ENCODE results near the gene PPP3CB.
A peak's percentile ranks its signal among the peaks of the same experiment; 100 is the strongest.

PPP3CB gene

DNA sequence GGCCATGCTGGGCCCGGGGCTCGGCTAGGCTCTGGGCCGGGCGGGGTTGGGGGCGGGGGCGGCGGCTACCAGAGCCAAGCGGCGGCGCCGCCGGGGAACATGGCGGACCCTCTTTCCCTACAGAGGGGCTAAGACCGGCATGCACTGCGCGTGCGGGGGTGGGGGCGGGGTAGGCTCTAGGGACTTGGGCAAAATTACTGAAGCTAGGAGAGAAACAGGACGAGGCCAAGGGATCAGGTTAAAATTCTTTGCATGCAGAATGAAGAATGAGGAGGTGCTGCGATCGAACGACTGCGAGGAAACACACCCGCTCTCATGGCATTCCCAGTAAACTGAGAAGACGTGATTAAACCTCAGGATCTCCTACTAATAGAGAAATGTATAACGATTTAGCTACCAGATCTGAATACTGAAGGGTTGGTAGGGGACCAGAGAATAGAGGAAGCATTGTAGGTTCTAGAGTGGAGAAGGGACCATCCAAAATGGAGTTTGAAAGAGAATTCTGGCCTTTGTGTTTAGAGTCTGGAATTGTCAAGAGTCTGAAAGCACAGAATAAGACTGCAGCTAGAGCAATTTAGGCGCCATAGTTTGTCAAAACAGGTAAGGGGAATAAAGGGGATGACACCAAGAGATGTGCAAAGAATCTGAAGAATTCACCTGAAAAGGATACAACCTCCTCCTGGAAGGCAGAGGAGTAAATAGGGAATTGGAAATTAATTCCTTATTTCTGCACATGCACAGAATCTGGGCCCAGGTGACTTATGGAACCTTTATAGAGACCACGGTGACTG, at the start of gene PPP3CB:
Gene PPP3CB (minus strand): TSS at position 141 of the 791 bp plus-strand sequence. CDS start 135 bp downstream, at position 6.
- peak; percentile 95 for DNase-seq (ENCODE audit: low spot score)

DNA sequence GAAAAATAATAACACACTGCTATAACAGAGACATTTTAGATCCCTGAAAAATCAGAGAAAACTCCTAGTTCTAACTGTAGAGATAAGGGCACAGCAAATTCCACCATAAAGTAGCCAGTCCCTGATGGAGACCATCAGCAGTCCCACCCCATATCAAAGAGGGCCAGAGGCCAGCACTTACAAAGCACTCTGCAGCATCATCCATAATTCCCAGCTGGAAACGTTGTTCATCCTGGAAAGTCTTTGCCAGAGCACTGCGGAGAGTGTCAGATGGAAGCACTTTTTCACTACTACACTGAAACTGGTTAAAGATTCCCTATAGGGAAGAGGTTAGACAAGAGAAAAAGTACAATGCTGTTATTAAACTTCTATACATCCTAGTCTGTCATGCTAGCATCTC, 49.5 kb upstream of the PPP3CB start:
- DNase-seq (ENCODE audit: low spot score) = no peak

DNA sequence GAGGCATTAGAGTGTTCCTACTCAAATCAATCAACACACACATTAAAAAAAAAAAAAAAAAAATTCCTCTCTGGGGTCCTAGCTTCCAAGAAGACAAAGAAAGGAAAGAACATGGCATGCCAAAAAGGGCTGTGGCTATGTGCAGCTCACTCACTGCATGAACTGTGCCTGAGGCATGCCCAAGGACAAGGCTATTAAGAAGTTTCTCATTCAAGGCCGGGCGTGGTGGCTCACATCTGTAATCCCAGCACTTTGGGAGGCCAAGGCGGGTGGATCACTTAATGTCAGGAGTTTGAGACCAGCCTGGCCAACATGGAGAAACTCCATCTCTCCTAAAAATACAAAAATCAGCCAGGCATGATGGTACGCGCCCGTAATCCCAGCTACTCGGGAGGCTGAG, 41.9 kb upstream of the PPP3CB start:
- no peak for DNase-seq (ENCODE audit: low spot score)

DNA sequence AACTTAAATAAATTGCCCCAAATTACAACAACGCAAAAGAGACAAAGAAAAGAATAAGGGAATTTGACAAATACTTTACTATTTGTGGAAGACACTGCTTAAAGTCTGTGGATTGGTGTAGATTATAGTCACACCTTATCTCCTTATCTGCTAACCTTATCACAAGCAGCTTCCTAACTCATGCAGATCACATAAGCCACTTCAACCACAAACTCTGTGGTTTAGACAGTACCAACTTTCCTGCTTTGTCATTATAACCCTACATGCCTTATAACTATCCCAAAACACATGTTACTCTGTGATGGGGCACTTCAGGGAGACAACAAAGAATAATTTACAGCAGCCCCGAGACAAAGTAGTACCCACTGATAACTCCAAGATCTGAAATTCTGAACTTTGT, 41.5 kb upstream of the PPP3CB start:
- no peak for DNase-seq (ENCODE audit: low spot score)

DNA sequence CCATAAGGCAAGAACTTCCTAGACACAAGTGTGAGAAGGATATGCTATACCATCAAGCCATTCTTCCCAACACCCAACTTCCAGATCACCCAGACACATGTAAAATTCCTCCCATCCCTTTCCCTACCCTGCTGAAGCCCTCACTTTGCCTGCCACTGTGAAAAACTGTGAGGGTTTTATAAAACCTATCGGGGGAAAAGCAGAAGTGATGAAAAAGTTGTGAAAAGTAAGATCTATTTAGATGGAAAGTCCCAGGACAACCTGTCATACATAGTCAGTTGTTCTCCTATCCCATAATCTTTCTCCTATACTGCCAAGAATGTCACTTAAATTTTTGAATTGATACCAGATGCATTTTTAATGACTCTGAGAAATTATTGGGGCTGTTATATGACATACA, 39.0 kb upstream of the PPP3CB start:
- no peak for DNase-seq (ENCODE audit: low spot score)

DNA sequence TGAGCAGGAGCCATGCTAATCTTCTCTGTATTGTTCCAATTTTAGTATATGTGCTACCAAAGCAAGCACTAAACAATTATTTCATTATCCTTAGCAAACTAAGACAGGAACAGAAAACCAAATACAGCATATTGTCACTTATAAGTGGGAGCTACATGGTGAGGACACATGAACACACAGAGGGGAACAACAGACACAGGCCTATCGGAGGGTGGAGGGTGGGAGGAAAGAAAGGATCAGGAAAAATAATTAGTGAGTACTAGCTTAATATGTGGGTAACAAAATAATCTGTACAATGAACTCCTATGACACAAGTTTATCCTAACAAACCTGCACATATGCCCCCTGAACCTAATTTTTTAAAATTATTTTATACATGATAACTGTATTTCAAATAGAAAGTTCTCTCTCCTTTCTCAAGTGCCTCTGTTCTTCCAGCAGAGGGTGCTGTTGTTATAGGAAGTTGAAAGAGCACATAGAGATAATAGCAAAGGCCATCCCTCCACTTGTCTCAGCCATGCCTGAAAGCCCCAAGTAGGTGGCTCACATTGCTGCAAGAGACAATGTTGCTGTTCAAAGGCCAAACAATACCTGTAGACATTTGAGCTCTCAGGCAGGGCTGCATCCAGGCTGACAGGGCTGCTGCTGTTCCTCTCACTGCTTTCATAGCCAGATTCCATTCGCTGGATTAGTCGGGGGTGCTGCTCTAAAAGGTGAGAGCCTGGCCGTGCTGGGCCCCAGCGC, 33.4 kb upstream of the PPP3CB start:
- DNase-seq (ENCODE audit: low spot score) = peak; percentile 88

DNA sequence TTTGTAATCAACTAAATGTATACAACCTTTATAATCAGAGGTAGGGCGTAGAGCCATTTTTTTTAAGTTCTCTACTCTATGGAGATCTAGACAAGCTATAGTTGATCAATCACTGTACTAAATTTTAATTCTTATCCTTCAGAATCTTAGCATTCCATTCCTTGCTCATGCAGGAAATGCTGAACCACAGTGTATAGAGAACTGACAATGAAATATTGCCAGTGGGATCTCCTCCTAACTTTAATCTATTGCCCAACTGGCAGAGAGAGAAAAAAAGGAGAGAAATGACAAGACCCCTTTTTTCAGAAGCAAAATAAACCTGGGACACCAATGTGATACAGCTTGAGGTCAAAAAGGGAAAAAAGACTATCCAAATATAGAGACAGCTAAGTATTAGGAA, 26.4 kb upstream of the PPP3CB start:
- no peak for DNase-seq (ENCODE audit: low spot score)

DNA sequence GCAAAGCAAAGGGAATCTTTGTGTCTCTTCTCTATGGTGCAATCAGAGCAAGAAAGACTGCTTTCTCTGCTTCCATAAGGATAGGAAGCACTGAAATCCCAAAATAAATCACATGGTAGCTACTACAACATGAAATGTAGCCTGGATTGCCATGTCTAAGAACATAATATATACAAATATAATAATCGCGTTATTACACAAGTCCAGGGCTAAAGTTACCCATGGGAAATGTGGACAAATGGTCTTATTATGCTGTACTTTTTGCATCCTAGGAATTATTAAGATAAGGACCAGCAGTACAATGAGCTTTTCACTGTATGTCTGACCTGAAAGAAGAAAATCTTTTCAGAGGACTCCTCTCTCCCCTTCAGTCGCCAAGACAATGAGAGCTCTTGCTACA, 23.5 kb upstream of the PPP3CB start:
- no peak for DNase-seq (ENCODE audit: low spot score)

DNA sequence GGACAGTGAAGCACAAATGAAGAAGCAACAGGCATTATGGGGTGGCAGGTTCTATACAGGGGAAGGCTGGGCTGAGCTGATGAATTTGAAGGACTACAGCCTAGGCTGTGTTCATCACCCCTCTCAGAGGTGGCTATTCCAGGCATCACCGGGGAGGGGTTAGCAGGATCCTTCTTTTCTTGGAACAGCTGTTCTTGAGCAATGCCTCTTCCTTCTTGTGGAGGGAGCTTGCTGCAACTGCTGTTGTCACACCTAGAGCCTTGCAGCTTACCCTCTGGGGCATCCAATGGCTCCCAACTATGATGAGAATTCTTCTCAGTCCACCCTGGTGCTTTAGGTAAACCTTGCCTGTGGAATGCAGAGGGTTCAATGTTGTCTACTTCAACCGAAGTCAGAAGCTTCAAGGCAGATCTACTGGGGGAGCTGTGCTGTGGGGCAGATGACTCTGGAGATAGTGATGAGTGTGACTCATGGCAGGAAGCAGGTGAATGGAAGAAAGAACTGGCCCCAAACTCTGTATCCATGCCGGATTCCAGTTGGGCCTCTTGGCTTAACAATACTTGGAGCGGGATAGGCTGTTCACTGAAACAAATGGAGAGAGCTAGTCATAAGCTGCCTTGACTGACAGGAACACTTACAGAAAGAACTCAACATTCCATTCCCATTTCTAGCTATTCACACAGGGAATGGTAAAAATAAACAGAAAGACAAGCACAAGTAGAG, 21.5 kb upstream of the PPP3CB start:
- DNase-seq (ENCODE audit: low spot score) = no peak

DNA sequence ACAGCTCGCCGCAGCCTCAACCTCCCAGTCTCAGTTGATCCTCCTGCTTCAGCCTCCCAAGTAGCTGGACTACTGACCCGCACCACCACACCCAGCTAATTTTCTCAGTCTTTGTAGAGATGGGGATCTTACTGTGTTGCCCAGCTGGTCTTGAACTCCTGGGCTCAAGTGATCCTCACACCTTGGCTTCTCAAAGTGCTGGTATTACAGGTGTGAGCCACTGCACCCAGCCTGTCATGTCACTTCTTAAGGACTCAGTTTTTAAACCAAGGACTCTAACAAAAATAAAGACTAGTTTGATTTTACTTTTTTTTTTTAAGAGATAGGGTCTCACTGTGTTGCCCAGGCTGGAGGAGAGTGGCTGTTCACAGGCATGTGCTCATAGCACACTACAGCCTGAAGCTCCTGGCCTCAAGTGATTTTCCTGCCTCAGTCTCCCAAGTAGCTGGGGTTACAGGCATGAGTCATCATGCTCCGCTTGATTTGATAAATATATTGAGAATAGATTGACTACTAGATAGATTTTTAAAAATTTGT, 16.5 kb upstream of the PPP3CB start:
- DNase-seq (ENCODE audit: low spot score) = no peak

DNA sequence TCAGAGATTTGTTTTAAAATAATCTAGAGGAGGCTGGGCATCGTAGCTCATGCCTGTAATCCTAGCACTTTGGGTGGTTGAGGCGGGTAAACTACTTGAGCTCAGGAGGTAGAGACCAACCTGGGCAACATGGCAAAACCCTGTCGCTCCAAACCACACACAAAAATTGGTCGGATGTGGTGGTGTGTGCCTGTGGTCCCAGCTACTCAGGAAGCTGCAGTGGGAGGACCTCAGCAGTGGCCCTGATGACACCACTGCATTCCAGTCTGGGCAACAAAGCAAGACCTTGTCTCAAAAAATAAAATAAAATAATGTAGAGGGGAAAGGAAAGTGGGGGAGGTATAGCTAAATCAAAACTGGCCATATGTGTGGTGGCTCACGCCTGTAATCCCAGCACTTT, 13.9 kb upstream of the PPP3CB start:
- DNase-seq (ENCODE audit: low spot score) = no peak

DNA sequence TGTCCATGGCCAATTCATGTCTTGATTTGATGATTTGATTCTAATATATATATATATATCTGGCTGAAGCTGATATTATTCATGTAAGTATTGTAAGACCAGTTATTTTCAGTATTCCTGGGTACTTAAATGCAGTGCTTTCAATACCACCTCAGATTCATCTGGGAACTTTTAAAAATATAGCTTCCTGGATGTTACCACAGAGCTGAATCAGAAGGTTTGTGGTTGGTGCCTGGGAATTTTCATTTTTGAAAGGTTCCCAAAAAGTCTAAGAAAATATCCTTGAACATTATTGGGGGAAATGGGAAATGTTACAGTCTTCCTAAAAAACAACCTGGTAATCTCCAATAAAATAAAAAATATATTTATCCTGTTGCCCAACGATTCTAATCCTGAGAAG, 10.7 kb upstream of the PPP3CB start:
- DNase-seq (ENCODE audit: low spot score) = no peak

DNA sequence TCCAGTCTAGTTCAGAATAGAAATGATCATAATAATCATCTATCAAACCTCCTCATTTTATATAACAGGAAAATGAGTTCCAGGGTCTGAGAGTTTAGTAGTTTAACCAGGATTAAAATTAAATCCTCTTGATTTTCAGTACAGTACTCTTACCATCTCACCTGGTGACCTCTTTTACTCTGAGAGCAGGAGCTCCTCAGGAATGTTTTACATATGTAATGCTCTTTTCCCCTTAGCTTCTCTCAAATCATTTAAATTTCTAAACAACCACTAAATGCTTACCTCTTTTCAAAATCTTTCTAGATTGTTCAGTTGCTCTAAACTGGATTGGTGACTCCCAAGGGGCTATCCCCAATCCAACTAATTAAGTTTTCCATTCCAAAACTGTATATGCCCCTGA, 10.2 kb upstream of the PPP3CB start:
- DNase-seq (ENCODE audit: low spot score) = no peak

DNA sequence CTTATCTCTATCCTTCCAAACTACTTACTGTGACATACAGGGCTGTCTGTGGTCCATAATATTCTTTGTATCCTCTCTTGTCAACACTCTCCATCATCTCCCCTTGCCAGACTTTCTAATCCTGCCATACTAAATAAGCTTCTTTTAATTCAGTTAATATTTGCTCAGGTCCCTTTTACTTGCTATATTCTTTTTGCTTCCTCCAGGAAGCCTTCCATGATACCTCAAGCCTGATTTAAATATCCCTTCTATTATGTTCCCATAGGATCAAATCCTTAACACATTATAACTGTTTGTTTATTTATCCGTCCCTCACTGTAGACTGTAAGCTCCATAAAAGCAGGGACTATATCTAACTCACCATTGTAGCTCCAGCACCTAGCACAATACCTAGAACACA, 7.2 kb upstream of the PPP3CB start:
- no peak for DNase-seq (ENCODE audit: low spot score)

DNA sequence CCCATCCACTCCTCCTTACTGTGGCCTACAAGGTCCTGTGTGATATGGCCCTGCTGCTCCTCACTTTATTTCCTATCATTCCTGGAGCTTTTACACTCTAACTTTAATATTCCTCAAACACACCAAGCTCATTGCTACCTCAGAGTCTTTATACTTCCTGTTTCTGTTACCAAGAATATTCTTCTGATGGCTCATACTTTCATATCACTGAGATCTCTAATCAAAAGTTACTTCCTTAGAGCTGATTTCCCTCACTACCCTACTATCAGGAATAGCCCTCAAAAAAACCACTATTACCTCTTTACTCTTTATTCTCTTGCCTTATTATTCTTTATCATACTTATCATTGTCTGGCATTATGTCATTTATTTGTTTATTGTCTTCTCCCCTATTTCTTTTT, 5.8 kb upstream of the PPP3CB start:
- DNase-seq (ENCODE audit: low spot score) = no peak

DNA sequence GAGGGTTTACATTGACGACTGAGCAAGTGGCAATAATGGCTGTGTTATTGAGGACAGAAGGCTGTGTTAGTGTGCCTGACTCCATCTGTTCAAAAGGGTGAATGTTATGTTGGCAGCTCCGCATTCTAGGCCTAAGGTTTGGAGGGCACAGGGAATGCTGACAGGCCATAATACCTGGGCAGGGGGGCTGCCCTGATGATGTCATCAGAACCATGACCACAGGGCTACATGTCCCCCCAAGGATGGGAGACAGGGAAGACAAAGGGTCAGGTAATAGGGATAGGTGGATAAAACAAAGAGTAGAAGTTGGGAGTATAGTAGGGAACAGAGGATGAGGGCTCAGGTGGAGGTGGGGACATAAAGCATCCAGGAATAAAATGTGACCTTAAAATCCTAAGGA, 1.8 kb upstream of the PPP3CB start:
- no peak for DNase-seq (ENCODE audit: low spot score)

DNA sequence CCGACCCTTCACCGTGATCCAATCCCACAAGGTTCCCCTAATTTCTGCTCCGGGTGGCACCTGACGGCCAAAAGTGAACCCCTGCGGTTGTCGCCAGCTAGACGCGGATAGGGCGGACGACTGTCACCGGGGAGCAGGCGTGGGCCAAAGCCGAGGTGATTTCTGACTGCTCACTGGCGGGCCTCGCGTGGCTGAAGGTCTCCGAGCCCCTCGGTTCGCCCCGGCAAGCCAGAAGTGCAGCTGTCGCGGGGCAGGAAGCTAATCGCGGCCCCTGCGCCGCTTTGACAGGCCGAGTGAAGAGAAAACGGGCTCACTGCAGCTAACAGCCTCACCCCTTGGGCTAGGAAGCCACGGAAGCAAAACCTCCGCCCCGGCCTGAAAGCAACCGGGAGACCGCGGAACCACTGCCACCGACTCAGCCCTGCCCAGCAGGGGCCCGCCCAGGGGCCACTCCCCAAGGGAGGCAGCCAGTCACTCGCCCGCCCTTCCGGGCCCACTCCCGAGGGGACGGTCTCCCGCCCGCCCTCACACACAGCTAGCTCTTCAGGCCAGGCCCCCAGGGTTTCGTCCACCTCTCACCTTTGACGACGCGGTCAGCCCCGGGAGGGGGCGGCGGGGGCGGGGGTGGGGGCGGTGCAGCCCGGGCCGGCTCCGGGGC, 469 bp downstream of the PPP3CB start:
- DNase-seq (ENCODE audit: low spot score) = peak; percentile 84

DNA sequence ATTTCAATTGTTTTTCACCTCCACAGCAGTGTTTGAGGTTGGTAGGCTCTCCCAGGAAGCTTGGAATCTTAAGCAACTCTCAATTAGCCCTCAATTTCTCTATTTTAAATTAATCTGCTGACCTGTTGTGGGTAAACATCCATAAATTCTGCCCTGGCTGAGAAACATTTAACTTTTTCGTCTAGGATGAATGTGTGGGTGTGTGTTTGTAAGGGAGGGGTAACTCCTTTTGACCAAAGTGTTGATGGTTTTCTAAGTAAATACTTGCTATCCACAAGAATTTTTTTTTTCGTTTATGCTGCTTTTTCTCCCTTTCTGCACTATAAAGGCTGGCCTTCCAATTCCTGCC, 973 bp downstream of the PPP3CB start:
- no peak for DNase-seq (ENCODE audit: low spot score)

DNA sequence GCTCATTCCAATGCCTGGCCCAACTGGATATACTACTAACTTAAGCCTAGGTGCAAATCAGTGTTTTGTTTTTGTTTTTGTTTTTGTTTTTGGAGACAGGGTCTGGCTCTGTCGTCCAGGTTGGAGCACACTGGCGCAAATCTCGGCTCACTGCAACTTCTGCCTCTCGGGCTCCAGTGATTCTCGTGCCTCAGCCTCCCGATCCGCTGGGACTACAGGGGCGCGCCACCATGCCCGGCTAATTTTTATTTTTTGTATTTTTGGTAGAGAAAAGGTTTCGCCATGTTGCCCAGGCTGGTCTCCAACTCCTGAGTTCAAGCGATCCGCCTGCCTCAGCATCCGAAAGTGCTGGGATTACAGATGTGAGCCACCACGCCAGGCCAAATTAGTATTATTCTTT, 1.6 kb downstream of the PPP3CB start:
- peak; percentile 22 for DNase-seq (ENCODE audit: low spot score)

DNA sequence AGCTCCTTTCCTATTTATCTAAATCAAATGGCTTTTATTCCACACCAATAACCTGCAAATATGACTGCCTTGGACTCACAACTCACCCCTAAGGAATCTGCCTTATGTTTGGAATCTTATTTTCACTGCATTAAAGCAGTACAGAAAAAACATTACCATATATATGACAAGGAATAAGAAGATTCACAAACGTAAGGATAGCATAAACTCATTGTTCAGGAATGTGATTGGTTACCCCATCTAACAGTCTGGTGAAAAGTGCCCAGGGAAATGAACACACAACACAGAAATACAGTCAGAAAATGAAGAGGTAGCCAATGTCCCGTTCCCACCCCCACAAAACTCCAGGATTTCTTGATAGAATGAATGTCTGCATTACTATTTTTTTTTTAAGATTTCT, 2.0 kb downstream of the PPP3CB start:
- peak; percentile 49 for DNase-seq (ENCODE audit: low spot score)

DNA sequence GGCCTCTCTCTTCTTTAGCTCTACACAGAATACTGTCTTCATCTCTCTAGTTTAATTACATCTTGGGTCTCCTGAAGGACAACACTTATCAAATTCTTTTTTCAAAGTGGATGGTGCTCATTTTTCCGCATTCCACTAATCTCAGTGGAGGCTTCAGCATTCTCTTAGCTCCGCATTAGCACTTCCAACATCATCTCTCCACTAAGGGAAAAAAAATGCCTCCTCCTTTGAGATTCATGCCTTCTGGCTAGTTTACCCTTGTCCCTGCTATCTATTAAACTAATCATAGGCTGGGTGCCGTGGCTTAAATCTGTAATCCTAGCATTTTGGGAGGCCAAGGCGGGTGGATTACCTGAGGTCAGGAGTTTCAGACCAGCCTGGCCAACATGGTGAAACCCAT, 9.2 kb downstream of the PPP3CB start:
- DNase-seq (ENCODE audit: low spot score) = no peak

DNA sequence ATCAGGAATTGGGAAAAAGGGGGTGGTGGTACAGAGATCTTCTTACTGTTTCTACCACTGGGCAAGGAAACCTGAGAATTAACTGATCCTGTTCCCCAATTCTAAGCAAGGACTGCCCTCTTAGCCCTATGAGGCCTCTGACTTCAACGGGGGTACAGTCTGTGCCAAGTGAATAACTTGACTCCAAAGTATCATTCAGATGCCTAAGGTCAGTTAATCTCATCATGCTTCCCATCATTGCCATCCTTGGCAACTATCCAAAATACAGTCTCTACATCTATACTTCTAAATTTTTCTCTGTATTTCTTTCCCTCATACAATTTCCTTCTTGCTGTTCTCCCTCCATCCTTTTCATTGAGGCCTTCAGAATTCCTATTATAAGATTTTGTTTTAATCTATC, 10.5 kb downstream of the PPP3CB start:
- DNase-seq (ENCODE audit: low spot score) = no peak

Measured in RKO (cell line).